ENCODE results near the gene TUBGCP6.

TUBGCP6 gene

DNA sequence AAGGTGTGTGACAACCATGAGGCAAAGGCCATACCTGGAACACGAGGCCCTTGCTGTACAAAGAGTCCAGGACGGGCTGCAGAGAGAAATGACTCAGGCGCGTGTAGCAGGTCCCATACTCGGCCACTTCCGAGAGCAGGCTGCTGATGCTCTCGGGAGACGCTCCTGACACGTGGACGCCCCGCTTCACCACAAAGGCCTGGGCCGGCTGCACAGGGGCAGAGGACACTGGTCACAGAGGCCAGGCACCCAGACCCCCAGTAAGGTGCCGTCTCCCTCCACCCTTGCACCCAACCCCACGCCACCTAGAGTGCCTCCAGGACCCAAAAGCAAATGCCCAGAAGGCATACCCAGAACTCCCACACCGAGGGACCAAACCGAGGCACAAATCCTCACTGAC, 15.5 kb downstream of the TUBGCP6 start:
- no peak overlapping the region for H3K9ac ChIP-seq (ENCODE audit: insufficient read length)
- no peaks in the 10 kb centered on the region for H3K9me3 ChIP-seq (ENCODE audit: low read depth, low read length)
- DNase-seq (ENCODE audit: low read depth, low spot score): no peak
- TF ChIP-seq EZH2 (IDR thresholded peaks at IDR 0.05) (no peak), POLR2AphosphoS5 (IDR thresholded peaks at IDR 0.05; ENCODE audit: borderline replicate concordance, low read depth, low read length) (no peak), FOXP2 (optimal IDR thresholded peaks at IDR 0.05; ENCODE audit: control extremely low read depth, extremely low read length, insufficient read depth) (no peak)
- H3K27ac ChIP-seq: no peak overlapping the region
- H3K4me3 ChIP-seq: no peak overlapping the region
- H3K36me3 ChIP-seq (ENCODE audit: insufficient read depth, low read length): no peaks in the 10 kb centered on the region

DNA sequence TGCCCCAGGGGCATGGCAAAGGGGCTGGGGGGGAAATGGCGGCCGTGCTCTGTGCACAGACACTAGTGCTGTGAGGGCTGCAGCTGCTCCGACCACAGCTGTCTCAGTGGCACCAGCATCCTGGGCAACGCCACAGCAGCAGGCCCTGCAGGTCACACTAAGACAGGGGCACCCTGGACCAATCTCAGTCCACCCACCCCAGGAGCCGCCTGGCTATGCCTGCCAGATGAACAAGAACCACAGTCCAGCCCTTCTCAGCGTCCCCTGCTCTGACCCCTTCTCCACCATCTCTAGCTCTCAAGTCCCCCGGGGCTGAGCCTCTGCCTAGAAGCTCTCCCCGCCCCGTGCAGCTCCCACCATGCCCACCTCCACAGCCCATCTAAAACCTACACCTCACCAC, 16.5 kb downstream of the TUBGCP6 start:
- no peak for TF ChIP-seq EZH2 (IDR thresholded peaks at IDR 0.05)
- TF ChIP-seq POLR2AphosphoS5 (IDR thresholded peaks at IDR 0.05; ENCODE audit: borderline replicate concordance, low read depth, low read length): no peak
- no peak for TF ChIP-seq FOXP2 (optimal IDR thresholded peaks at IDR 0.05; ENCODE audit: control extremely low read depth, extremely low read length, insufficient read depth)
- no peak for DNase-seq (ENCODE audit: low read depth, low spot score)
- no peaks in the 10 kb centered on the region for H3K9me3 ChIP-seq (ENCODE audit: low read depth, low read length)
- 0 out of 2 replicates have a peak, but pooled peaks cover 5% of the 10 kb centered on the region for H3K36me3 ChIP-seq (ENCODE audit: insufficient read depth, low read length)
- no peak overlapping the region for H3K4me3 ChIP-seq
- H3K27ac ChIP-seq: no peak overlapping the region
- H3K9ac ChIP-seq (ENCODE audit: insufficient read length): no peak overlapping the region

DNA sequence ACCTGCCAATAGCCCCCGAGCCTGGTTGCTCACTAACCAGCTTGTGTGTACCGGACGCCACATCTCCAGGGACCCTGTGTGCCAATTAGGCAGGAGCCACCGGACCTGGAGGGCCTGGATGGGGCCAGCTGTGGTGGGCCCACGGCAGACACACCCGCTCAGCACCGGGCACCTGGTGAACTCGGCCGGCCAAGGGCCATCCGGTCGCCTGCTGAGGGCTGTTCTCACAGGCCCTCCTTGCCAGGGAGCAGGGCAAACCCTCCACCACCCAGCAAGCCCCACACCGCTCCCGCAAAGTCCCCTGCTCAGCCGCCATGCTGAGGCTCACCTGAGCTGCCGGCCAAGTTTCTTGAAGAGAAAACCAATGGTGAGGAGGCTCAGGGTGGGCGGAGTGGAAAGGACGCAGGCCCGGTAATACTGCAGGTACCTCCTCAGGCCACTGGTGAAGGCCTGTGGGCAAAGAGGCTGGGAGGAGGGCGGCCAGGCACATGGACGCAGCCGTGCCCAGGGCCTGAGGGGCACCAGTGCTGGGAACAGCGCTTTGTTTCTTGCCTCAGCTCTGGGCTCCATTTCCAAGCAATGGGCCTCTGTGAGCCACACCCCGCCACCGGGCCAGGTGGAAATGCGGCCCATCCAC, 17.1 kb downstream of the TUBGCP6 start:
- DNase-seq (ENCODE audit: low read depth, low spot score): no peak
- Histone ChIP-seq H3K9me3 (ENCODE audit: low read depth, low read length) (no peaks in the 10 kb centered on the region), H3K4me3 (no peak overlapping the region), H3K27ac (no peak overlapping the region), H3K9ac (ENCODE audit: insufficient read length) (no peak overlapping the region), H3K36me3 (ENCODE audit: insufficient read depth, low read length) (peaks cover 5% of the 10 kb centered on the region; the same call in 1 of the 2 replicates)
- TF ChIP-seq POLR2AphosphoS5 (IDR thresholded peaks at IDR 0.05; ENCODE audit: borderline replicate concordance, low read depth, low read length): no peak
- no peak for TF ChIP-seq EZH2 (IDR thresholded peaks at IDR 0.05)
- TF ChIP-seq FOXP2 (optimal IDR thresholded peaks at IDR 0.05; ENCODE audit: control extremely low read depth, extremely low read length, insufficient read depth): no peak

GRCh38 chr22:50226875-50227165, 18.0 kb downstream of the TUBGCP6 start:
- no peak overlapping the region for H3K4me3 ChIP-seq
- DNase-seq (ENCODE audit: low read depth, low spot score): no peak
- TF ChIP-seq FOXP2 (optimal IDR thresholded peaks at IDR 0.05; ENCODE audit: control extremely low read depth, extremely low read length, insufficient read depth): no peak
- TF ChIP-seq EZH2 (IDR thresholded peaks at IDR 0.05): no peak
- H3K9ac ChIP-seq (ENCODE audit: insufficient read length): no peak overlapping the region
- H3K9me3 ChIP-seq (ENCODE audit: low read depth, low read length): no peaks in the 10 kb centered on the region
- H3K27ac ChIP-seq: no peak overlapping the region
- H3K36me3 ChIP-seq (ENCODE audit: insufficient read depth, low read length): peaks cover 5% of the 10 kb centered on the region; the same call in 1 of the 2 replicates

- TF ChIP-seq POLR2AphosphoS5 (IDR thresholded peaks at IDR 0.05; ENCODE audit: borderline replicate concordance, low read depth, low read length) (no peak), EZH2 (IDR thresholded peaks at IDR 0.05) (no peak), FOXP2 (optimal IDR thresholded peaks at IDR 0.05; ENCODE audit: control extremely low read depth, extremely low read length, insufficient read depth) (no peak)
- DNase-seq (ENCODE audit: low read depth, low spot score): no peak
- H3K9me3 ChIP-seq (ENCODE audit: low read depth, low read length): no peaks in the 10 kb centered on the region
- H3K9ac ChIP-seq (ENCODE audit: insufficient read length): no peak overlapping the region
- H3K27ac ChIP-seq: no peak overlapping the region
- no peak overlapping the region for H3K4me3 ChIP-seq
- peaks cover 5% of the 10 kb centered on the region; the same call in 1 of the 2 replicates for H3K36me3 ChIP-seq (ENCODE audit: insufficient read depth, low read length)
Observed at GRCh38 chr22:50226063-50226874, 18.6 kb downstream of the TUBGCP6 start.

GRCh38 chr22:50225200-50225969, 19.4 kb downstream of the TUBGCP6 start:
- H3K27ac ChIP-seq: no peak overlapping the region
- no peak overlapping the region for H3K9ac ChIP-seq (ENCODE audit: insufficient read length)
- no peak overlapping the region for H3K4me3 ChIP-seq
- no peak for DNase-seq (ENCODE audit: low read depth, low spot score)
- H3K9me3 ChIP-seq (ENCODE audit: low read depth, low read length): no peaks in the 10 kb centered on the region
- TF ChIP-seq EZH2 (IDR thresholded peaks at IDR 0.05): no peak
- TF ChIP-seq FOXP2 (optimal IDR thresholded peaks at IDR 0.05; ENCODE audit: control extremely low read depth, extremely low read length, insufficient read depth): no peak
- no peak for TF ChIP-seq POLR2AphosphoS5 (IDR thresholded peaks at IDR 0.05; ENCODE audit: borderline replicate concordance, low read depth, low read length)
- peaks cover 11% of the 10 kb centered on the region; the same call in 1 of the 2 replicates for H3K36me3 ChIP-seq (ENCODE audit: insufficient read depth, low read length)

DNA sequence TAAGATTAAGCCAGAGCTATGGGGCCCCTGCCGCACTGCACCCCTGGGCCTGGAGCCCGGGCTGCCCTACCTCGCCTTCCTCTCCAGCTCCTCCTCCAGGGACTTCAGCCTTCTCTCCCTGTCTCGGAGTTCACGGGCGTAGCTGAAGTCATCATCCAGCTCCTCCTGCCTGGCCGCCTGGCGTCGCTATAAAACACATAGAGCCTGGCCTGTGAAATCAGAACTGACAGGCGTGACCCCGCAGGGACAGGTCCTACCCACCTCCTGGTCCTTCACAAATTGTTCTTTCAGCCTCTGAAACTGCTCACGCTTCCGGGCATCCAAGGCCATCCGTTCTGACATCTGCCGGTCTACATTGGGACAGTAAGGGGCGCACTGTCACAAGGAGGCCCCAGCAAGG, 20.8 kb downstream of the TUBGCP6 start:
- Histone ChIP-seq H3K27ac (no peak overlapping the region), H3K36me3 (ENCODE audit: insufficient read depth, low read length) (peaks cover 16% of the 10 kb centered on the region; the same call in 1 of the 2 replicates), H3K9me3 (ENCODE audit: low read depth, low read length) (no peaks in the 10 kb centered on the region), H3K9ac (ENCODE audit: insufficient read length) (no peak overlapping the region), H3K4me3 (no peak overlapping the region)
- TF ChIP-seq EZH2 (IDR thresholded peaks at IDR 0.05): no peak
- TF ChIP-seq POLR2AphosphoS5 (IDR thresholded peaks at IDR 0.05; ENCODE audit: borderline replicate concordance, low read depth, low read length): no peak
- TF ChIP-seq FOXP2 (optimal IDR thresholded peaks at IDR 0.05; ENCODE audit: control extremely low read depth, extremely low read length, insufficient read depth): no peak
- DNase-seq (ENCODE audit: low read depth, low spot score): no peak

DNA sequence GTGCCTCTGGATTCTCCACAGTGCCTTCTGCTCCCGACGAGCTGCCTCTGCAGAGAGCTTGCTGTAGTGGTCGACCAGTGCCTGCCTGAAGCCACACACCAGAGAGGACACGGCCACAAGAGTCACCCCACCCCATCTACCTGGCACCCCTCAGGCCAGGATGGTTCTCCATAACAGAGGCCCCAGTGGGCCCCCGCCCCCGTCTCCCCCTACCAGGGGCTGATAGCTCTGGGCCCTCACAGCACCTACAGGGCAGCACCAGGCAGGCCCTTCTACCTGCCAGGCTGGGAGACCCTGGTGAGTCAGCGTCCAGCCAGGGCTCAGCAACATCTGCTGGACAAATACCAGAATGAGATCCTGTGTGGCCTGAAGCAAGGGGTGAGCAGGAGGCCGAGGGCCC, 22.3 kb downstream of the TUBGCP6 start:
- TF ChIP-seq POLR2AphosphoS5 (IDR thresholded peaks at IDR 0.05; ENCODE audit: borderline replicate concordance, low read depth, low read length) (no peak), FOXP2 (optimal IDR thresholded peaks at IDR 0.05; ENCODE audit: control extremely low read depth, extremely low read length, insufficient read depth) (no peak), EZH2 (IDR thresholded peaks at IDR 0.05) (no peak)
- DNase-seq (ENCODE audit: low read depth, low spot score): no peak
- no peaks in the 10 kb centered on the region for H3K9me3 ChIP-seq (ENCODE audit: low read depth, low read length)
- H3K9ac ChIP-seq (ENCODE audit: insufficient read length): no peak overlapping the region
- no peak overlapping the region for H3K27ac ChIP-seq
- no peak overlapping the region for H3K4me3 ChIP-seq
- H3K36me3 ChIP-seq (ENCODE audit: insufficient read depth, low read length): peaks cover 28% of the 10 kb centered on the region; the same call in 1 of the 2 replicates
